Amniotic epithelial cell (primary cell): Measurements from ENCODE around the gene LIMS2.

Experiments
- DNase-seq: peaks from one replicate; pipeline ENCODE4 v3.0.0-alpha.2; 2010; ENCODE audit warnings: low read depth

The LIMS2 gene

GRCh38 chr2:127599211-127599610 is 76.1 kb downstream of the LIMS2 start:
- no peak for DNase-seq

- DNase-seq, result peak; percentile 13
Measured at GRCh38 chr2:127598711-127599110, 76.6 kb downstream of the LIMS2 start.

- DNase-seq, result peak; percentile 28
Measured at GRCh38 chr2:127597984-127598380, 77.3 kb downstream of the LIMS2 start.

- DNase-seq, result no peak
Measured at GRCh38 chr2:127597046-127597983, 78.0 kb downstream of the LIMS2 start.

- DNase-seq, result no peak
Measured at GRCh38 chr2:127596311-127597045, 78.9 kb downstream of the LIMS2 start.

GRCh38 chr2:127594116-127594591 is 81.2 kb downstream of the LIMS2 start:
- DNase-seq, result no peak

GRCh38 chr2:127593228-127594115 is 81.9 kb downstream of the LIMS2 start:
- DNase-seq, result no peak

GRCh38 chr2:127592761-127593227 is 82.5 kb downstream of the LIMS2 start:
- DNase-seq, result no peak

- DNase-seq, result peak; percentile 52
Measured at GRCh38 chr2:127591221-127591923, 84.0 kb downstream of the LIMS2 start.

GRCh38 chr2:127590386-127591190 is 84.7 kb downstream of the LIMS2 start:
- no peak for DNase-seq

- no peak for DNase-seq
Measured at GRCh38 chr2:127589841-127590240, 85.5 kb downstream of the LIMS2 start.

GRCh38 chr2:127589358-127589757 is 86.0 kb downstream of the LIMS2 start:
- DNase-seq, result no peak
